Germinal center (tissue), 1 donor: ENCODE measurements around the gene NRCAM.
"Not testable (repeated sequence)": the region's sequence is repeated elsewhere in the genome, so short reads cannot be mapped to it uniquely, and the experiment has no call there.

ENCODE experiments used
- DNase-seq: peaks from one replicate; pipeline ENCODE4 v3.0.0; 2012; ENCODE audit warnings: mixed read lengths, low spot score

The NRCAM gene

GRCh38 chr7:108340856-108341411 lies 115.3 kb downstream of the NRCAM start:
- no peak for DNase-seq

DNA sequence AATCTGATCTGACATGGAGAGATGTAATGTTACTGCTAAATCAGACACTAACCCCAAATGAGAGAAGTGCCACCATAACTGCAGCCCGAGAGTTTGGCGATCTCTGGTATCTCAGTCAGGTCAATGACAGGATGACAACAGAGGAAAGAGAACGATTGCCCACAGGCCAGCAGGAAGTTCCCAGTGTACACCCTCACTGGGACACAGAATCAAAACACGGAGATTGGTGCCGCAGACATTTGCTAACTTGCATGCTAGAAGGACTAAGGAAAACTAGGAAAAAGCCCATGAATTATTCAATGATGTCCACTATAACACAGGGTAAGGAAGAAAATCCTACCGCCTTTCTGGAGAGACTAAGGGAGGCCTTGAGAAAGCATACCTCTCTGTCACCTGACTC lies 115.8 kb downstream of the NRCAM start:
- DNase-seq: not testable (repeated sequence)

- DNase-seq: no peak
Measured at GRCh38 chr7:108335269-108335918, 120.8 kb downstream of the NRCAM start.

GRCh38 chr7:108332937-108333336 lies 123.3 kb downstream of the NRCAM start:
- no peak for DNase-seq

- DNase-seq: no peak
Measured at GRCh38 chr7:108331971-108332370, 124.3 kb downstream of the NRCAM start.

GRCh38 chr7:108330227-108330626 lies 126.0 kb downstream of the NRCAM start:
- no peak for DNase-seq

GRCh38 chr7:108329514-108329913 lies 126.7 kb downstream of the NRCAM start:
- DNase-seq: no peak

- DNase-seq: no peak
Measured at GRCh38 chr7:108328174-108328651, 128.0 kb downstream of the NRCAM start.

DNA sequence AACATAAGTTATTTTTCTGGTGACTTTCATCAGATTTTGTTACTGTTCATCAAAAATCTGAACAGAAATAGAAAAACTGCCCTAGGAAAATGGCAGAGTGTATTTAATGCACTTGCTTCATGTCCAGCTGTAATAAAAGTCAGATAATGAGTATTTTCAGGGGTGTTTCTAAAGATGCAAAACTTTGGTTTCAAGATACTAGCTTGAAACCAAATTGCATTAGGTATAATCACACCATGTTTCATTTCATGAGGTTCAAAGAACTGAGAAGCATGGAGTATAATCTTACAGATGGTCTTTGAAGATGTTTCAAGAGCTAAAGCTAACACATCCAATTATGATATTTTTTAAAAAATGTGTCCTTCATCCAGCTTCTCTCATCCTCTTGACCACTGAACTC lies 128.9 kb downstream of the NRCAM start:
- no peak for DNase-seq

- DNase-seq: no peak
Measured at GRCh38 chr7:108326938-108327337, 129.3 kb downstream of the NRCAM start.

DNA sequence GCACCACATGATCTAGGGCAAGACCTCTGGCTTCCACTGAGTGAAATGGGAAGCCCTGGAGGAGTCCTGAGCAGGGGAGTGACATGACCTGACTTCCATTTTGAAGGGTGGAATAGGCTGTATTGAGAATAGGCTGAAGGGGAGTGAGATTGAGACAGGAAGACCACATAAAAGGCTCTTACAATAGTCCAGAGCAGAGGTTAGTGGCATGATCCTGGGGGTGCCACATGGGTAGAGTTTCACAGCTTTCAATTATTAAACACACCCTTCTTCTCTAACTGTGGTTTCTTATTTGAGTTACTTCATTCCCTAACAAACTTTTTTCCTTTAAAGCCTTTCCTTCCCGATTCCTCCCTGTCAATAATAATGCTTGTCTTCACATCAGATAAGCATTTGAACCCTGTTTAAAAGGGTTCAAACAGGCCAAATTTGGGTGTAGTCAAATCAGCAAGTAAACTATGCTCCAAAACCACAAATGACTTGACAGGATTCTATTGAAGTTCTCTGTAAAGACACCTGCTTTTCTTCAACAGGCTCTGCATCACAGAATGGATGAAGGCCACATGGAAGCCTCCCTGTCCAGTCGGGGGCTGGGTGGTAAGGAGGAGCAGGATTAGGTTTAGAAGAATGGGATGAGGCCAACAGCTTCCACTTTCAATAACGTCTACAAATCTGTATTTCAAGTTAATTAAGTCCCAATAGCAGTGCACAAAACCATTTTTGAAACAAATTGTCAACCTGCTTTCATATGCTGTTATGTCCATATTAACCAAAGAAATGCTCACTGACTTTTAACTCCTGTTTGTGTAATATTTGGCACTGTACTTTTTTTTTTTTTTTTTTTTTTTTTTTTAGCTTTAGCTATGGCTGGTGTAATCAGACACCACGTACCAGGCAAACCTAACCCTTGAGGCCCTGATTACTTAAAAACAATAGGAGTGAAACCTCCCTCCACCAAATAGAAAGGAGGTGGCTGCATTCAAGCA lies 131.9 kb downstream of the NRCAM start:
- no peak for DNase-seq

DNA sequence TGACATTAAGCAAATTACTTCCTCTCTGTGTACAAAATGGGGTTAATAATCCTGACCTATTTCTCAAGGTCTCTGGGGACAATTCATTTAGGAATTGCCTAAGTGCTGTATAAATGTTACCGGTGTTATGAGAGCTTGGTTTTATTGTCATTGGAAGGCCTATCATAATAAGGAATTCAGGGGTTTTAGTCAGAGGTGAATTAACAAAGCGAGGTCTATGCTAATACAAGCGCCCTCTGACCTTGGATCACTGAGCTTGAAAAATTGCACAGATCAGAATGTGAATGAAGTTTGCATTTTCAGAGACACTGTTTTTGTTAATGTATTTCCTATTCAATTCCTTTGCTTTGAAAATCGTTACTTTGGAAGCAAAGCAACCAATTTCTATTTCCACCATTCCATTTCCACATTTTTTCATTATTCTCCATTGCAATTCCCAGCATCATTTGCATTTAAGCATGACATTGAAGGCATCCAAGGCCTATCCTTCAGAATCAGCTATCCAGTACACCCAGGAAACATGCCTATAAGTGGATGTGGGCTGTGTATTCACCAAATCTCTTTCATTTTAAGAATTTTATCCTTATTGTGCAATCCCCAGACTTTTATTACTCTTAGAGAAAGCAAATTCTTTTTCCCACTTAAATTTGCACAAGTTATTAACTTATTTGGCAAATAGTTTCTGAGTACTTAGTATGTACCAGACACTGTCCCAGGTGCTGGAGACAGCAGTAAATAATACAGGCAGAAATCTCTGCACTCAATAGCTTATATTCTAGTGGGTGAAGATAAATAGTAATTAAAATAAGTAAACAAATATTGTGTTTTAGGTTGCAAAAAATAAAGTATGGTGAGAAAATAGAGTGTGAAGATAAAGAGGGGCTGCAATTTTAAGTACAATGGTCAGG lies 133.1 kb downstream of the NRCAM start:
- DNase-seq: no peak

GRCh38 chr7:108322046-108322445 lies 134.2 kb downstream of the NRCAM start:
- no peak for DNase-seq

GRCh38 chr7:108321359-108321758 lies 134.9 kb downstream of the NRCAM start:
- no peak for DNase-seq

GRCh38 chr7:108316708-108317107 lies 139.5 kb downstream of the NRCAM start:
- no peak for DNase-seq

DNA sequence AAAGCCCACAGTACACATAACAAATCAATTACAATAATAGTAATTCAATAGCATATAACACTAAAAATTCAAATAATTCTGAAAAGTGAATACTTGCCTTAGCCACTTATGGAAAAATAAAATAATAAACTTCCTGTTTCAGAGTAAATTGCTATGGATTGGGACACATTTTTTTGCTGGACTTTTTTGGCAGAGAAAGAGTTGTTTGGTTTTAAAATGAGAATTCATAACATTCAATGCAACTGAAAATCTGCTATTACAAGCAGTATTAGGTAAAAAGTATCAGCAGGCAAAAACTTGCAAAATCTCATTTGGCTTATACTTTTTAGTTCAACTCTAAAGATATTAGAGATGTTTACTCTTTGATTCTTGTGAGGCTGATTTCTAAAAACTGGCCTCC lies 141.7 kb downstream of the NRCAM start:
- DNase-seq: no peak

GRCh38 chr7:108314049-108314448 lies 142.2 kb downstream of the NRCAM start:
- DNase-seq: no peak

- no peak for DNase-seq
Measured at GRCh38 chr7:108313086-108313485, 143.2 kb downstream of the NRCAM start.

DNA sequence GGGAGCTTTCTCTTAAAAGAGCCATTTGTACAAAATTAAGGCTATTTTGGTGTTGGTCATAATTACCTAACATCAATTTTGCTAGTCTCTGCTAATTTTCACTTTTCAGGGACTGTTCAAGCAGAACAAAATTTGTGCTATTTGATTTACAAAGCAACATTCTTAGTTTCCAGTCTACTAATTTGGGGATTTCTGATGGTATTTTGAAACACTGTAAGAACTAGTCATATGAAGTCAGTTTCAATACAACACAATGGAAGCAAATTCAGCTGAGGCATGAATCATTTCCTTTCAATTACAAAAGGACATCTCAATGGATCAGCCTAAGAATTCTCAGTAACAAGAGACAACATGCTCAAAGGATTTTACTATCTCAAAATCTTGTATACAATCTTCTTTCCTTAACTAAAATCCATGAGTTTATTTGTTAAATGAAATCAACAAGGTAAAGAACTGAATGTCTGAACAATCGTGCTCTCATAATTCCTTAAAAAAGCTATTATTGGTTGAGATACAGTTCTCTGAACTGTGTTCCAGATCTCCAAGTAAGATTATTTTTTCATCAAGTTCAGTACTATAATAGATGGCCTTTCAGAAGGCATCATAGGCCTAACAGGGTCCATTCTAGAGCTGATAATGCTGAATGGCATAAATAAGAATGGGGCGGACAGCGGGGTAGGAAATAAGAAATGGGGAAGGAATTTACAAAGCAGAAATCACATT lies 144.6 kb downstream of the NRCAM start:
- DNase-seq: no peak

DNA sequence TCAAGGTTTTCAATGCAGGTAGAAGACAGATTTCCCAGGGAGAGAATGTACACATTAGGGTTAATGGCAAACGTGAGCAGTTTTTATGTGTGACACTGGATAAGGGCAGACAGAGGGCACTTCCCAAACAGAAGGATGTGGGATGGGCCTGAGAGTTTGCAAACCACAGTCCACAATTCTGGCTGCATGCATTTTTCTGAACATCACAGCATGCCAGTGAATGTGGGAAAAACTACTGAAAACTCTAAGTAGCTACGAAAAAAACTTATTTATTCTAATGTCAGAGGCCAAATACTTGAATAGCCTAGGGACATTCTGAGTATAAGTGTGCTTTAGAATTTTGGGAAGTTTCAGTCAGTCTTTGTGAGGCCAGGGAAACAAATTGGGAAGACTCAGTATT lies 145.9 kb downstream of the NRCAM start:
- DNase-seq: no peak

- no peak for DNase-seq
Measured at GRCh38 chr7:108308903-108309302, 147.3 kb downstream of the NRCAM start.
